PC-9 (cell line): ENCODE results near the gene CDT1. TPM values are rescaled to one million over a fixed set of nuclear protein-coding genes. Genes with fewer than 3 reads are reported as not detected.

ENCODE experiments used
- BruUV-seq: library from RNA; stranded (reverse); fragments of 400-500 nt; replicated peaks from 2 replicates; lab custom pipeline; 2021; lab: Mats Ljungman, UMichigan
- CTCF ChIA-PET: fragments of 300-600 bp; sonication (Branson Sonifier 250); formaldehyde crosslinking; loops from one replicate; lab custom pipeline; 2022; ENCODE audit warnings: antibody characterized with exemption; lab: Charles Lee
- POLR2A ChIA-PET: fragments of 300-600 bp; sonication (Branson Sonifier 250); formaldehyde crosslinking; loops from one replicate; lab custom pipeline; 2022; ENCODE audit warnings: antibody characterized with exemption; ENCODE audit not compliant: unreplicated experiment; lab: Charles Lee
- DNase-seq, 2 experiments: peaks; one replicate each; pipeline versions ENCODE4 v3.0.0 to v3.0.0-alpha.2; 2015 to 2022; ENCODE audit warnings: mixed read lengths in 1 of 2
- H2AFZ ChIP-seq: fragments of 200-600 bp; sonication (generic); 2 replicates; pipeline ENCODE4 v1.8.1; 2017; ENCODE audit warnings: antibody characterized with exemption
- H3F3A ChIP-seq: fragments of 200-600 bp; sonication (generic); 2 replicates; pipeline ENCODE4 v1.8.1; 2017; ENCODE audit warnings: antibody characterized with exemption, mild to moderate bottlenecking, low read depth; ENCODE audit not compliant: insufficient read depth
- H3K27ac ChIP-seq: fragments of 200-600 bp; sonication (generic); 2 replicates; pipeline ENCODE4 v1.6.1; 2016; ENCODE audit warnings: mixed run types
- H3K27me3 ChIP-seq: fragments of 200-600 bp; sonication (generic); 2 replicates; pipeline ENCODE4 v1.6.1; 2016; ENCODE audit warnings: low read depth, mixed run types; ENCODE audit not compliant: insufficient read depth
- H3K36me3 ChIP-seq: fragments of 200-600 bp; sonication (generic); 2 replicates; pipeline ENCODE4 v1.6.1; 2016; ENCODE audit warnings: low read depth, mixed run types
- H3K4me1 ChIP-seq: fragments of 200-600 bp; sonication (generic); replicated peaks from 2 replicates; pipeline ENCODE4 v1.6.1; 2016; ENCODE audit warnings: mixed run types; ENCODE audit not compliant: insufficient read depth
- H3K4me2 ChIP-seq: fragments of 200-600 bp; sonication (generic); 2 replicates; pipeline ENCODE4 v1.6.1; 2017; ENCODE audit warnings: mixed run types
- H3K4me3 ChIP-seq: fragments of 200-600 bp; sonication (generic); 2 replicates; pipeline ENCODE4 v1.6.1; 2016; ENCODE audit warnings: mixed run types
- H3K79me2 ChIP-seq: fragments of 200-600 bp; sonication (generic); 2 replicates; pipeline ENCODE4 v1.6.1; 2017; ENCODE audit warnings: low read depth, mixed run types
- H3K9me2 ChIP-seq: fragments of 200-600 bp; sonication (generic); 2 replicates; pipeline ENCODE4 v1.8.1; 2017; ENCODE audit warnings: mild to moderate bottlenecking; ENCODE audit not compliant: insufficient read depth
- H3K9me3 ChIP-seq: fragments of 200-600 bp; sonication (generic); 2 replicates; pipeline ENCODE4 v1.8.1; 2016; ENCODE audit warnings: low read depth; ENCODE audit not compliant: insufficient read depth
- H4K20me1 ChIP-seq: fragments of 200-600 bp; sonication (generic); 2 replicates; pipeline ENCODE4 v1.8.1; 2017; ENCODE audit not compliant: insufficient read depth
- CTCF ChIP-seq: fragments of 200-600 bp; sonication (generic); conservative IDR thresholded peaks from 2 replicates; pipeline ENCODE4 v1.6.1; 2017; ENCODE audit warnings: mixed run types, antibody characterized with exemption, mild to moderate bottlenecking, moderate library complexity
- EZH2 ChIP-seq: fragments of 200-600 bp; sonication (generic); IDR thresholded peaks from 2 replicates; pipeline ENCODE4 v1.8.0; 2017; ENCODE audit warnings: antibody characterized with exemption, low read depth
- intact Hi-C: fragments of 100-400 bp; cut with micrococcal nuclease; formaldehyde crosslinking; loops from one replicate; pipeline ENCODE4 v1.10.0; 2022; ENCODE audit not compliant: unreplicated experiment
- total RNA-seq: library from RNA; stranded (reverse); gene quantifications from 2 replicates; pipeline ENCODE4 v1.2.3, GENCODE V29; 2021

The CDT1 gene
- total RNA-seq, 1 experiment from 2014 or later = 73.2 TPM

DNA sequence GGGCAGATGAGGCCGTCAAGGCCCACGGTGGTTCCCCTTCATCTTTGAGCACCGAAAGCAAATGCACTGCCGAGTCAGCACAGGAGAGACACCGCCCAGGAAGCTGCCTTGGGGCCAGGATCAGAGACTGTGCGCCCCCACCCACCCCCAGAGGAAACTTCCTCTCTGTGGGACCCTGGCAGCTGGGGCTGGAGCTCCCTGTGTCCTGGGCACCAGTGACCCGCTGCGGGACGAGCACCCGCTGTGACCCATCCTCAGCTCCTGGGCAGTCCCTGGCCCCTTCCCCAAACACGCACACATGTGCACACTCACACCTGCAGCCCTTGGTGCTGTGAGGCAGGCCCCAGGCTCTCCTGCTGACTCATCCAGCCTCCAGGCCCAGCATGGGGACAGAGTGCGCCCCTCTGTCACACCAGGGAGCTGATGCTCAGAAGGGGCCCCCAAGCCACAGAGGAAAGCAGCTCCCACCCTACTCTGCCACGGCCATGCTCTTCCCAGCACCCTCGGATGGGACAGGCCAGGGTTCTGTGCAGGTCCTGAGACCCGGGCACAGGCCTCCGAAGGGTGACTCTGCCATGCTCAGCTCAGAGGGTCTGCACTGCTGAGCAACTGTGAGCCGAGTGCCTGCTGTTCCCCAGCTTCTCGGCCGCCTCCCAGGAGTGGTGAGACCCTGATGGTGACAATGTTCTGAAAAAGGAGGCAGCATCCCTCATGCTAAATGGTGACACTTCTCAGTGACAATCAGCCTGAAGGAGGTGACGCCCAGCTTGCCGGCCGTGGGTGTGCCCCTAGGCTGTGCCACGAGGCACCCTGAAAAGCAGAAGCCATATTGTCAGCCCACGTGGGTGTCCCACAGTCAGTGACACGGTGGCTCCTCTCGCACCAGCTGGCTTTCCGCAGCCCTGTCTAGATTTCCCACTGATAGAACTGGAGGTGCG, 22.2 kb upstream of the CDT1 start:
- Histone ChIP-seq H3K27me3 (no peaks in the 10 kb centered on the region), H3K36me3 (no peaks in the 10 kb centered on the region), H3K9me2 (no peaks in the 10 kb centered on the region), H4K20me1 (peaks cover 60% of the 10 kb centered on the region), H3K4me2 (peak overlapping the region; percentile 76), H3F3A (peaks cover 35% of the 10 kb centered on the region), H3K79me2 (peaks cover 81% of the 10 kb centered on the region), H3K27ac (peak overlapping the region; percentile 74), H2AFZ (no peak overlapping the region), H3K4me1 (peaks cover 37% of the 10 kb centered on the region), H3K9me3 (no peaks in the 10 kb centered on the region), H3K4me3 (peak overlapping the region; percentile 71; the same call in 1 of the 2 replicates)
- ChIA-PET POLR2A (interaction anchor here (0.6 to 1.3 kb wide), 4 partner anchors 11 to 499 kb away, joined by 4 to 37 read pairs (median 4); no protein-coding TSS in a partner anchor), CTCF (interaction anchor here (0.6 to 3.0 kb wide), 7 partner anchors 11 to 44 kb away, joined by 3 to 15 read pairs (median 4); no protein-coding TSS in a partner anchor)
- TF ChIP-seq EZH2 = no peak
- no peak for TF ChIP-seq CTCF
- BruUV-seq = no TSS peak
- DNase-seq = no peak
- intact Hi-C loops = loop anchor here (1.0 kb wide), 3 partner anchors 7 to 26 kb away; no protein-coding TSS in a partner anchor

DNA sequence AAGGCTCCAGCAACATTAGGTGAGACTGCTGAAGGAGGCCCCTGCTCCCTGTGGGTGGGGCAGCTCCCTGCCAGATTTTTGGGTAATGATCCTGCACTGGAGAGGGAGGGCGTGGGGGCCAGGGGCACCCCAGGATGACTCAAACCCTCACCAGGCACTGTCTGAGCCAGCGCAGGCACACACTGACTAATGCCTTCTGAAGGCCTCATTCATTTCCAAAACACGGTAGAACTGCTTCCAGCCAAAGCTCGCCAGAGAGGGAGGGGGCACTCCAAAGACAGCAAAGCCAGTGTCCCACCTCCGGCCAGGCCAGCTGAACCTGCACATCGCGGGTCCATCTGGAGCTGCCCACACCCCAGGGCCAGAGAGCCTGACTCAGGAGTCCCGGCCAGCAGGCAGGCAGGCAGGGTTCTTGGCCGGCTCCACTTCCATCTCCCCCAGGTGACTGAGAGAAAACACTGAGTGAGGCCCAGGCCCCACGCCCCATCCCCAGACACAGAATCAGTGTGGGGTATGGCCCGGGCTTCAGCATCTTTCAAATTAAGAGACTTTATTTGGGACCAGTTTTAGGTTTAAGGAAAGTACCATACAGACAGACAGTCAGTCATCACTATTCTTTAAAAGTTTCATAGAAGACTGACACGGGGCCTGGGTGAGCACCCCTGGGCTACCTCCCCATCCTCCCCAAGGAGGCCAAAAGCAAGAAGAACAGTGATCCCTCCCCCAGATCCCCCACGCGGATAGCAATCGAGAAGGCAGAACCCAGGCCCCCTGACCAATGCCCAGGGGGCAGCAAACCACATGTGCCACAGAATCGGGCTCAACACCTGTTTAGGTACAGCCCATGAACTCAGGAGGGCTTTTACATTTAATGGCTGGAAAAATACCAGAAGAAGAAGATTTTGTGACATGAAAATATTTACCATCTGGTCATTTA, 20.9 kb upstream of the CDT1 start:
- Histone ChIP-seq H4K20me1 (peaks cover 58% of the 10 kb centered on the region), H3K4me1 (peaks cover 37% of the 10 kb centered on the region), H3K9me3 (no peaks in the 10 kb centered on the region), H3K79me2 (peaks cover 68% of the 10 kb centered on the region), H3K36me3 (no peaks in the 10 kb centered on the region), H3K4me2 (peak overlapping the region; percentile 76), H3K4me3 (peak overlapping the region; percentile 71), H3K27me3 (no peaks in the 10 kb centered on the region), H3F3A (peaks cover 41% of the 10 kb centered on the region), H3K27ac (peak overlapping the region; percentile 74), H2AFZ (no peak overlapping the region), H3K9me2 (no peaks in the 10 kb centered on the region)
- intact Hi-C loops = loop anchor here (1.0 kb wide), 3 partner anchors 8 to 27 kb away; no protein-coding TSS in a partner anchor
- POLR2A ChIA-PET = interaction anchor here (0.6 to 0.9 kb wide), 3 partner anchors 9 to 501 kb away, joined by 4 to 17 read pairs (median 4); no protein-coding TSS in a partner anchor
- DNase-seq = peak; percentile 75 to 86
- TF ChIP-seq CTCF = no peak
- TF ChIP-seq EZH2 = no peak
- CTCF ChIA-PET = interaction anchor here (0.6 to 3.0 kb wide), 6 partner anchors 12 to 45 kb away, joined by 3 to 20 read pairs (median 6); no protein-coding TSS in a partner anchor
- BruUV-seq = TSS peak; percentile 46
